HG02610 (cell line): Measurements from ENCODE around the gene SPAG17.

Source experiments
- ATAC-seq: cut with Tn5 transposase; IDR thresholded peaks from one replicate; pipeline ENCODE4 v1.9.1; 2021; ENCODE audit warnings: mild to moderate bottlenecking, moderate library complexity; ENCODE audit not compliant: unreplicated experiment

Gene SPAG17

GRCh38 chr1:118122234-118123004 is 62.6 kb downstream of the SPAG17 start:
- no peak for ATAC-seq

GRCh38 chr1:118118873-118119463 is 66.1 kb downstream of the SPAG17 start:
- no peak for ATAC-seq

GRCh38 chr1:118118469-118118868 is 66.6 kb downstream of the SPAG17 start:
- no peak for ATAC-seq

GRCh38 chr1:118117521-118117920 is 67.5 kb downstream of the SPAG17 start:
- ATAC-seq, result no peak

GRCh38 chr1:118116909-118117308 is 68.1 kb downstream of the SPAG17 start:
- ATAC-seq, result no peak

- no peak for ATAC-seq
Measured at GRCh38 chr1:118116401-118116800, 68.6 kb downstream of the SPAG17 start.

- ATAC-seq, result no peak
Measured at GRCh38 chr1:118115567-118116295, 69.3 kb downstream of the SPAG17 start.

- no peak for ATAC-seq
Measured at GRCh38 chr1:118113261-118113660, 71.8 kb downstream of the SPAG17 start.

- no peak for ATAC-seq
Measured at GRCh38 chr1:118110580-118110979, 74.4 kb downstream of the SPAG17 start.

GRCh38 chr1:118104951-118105350 is 80.1 kb downstream of the SPAG17 start:
- ATAC-seq, result no peak

- ATAC-seq, result no peak
Measured at GRCh38 chr1:118102445-118102844, 82.6 kb downstream of the SPAG17 start.

- ATAC-seq, result no peak
Measured at GRCh38 chr1:118101999-118102398, 83.0 kb downstream of the SPAG17 start.

GRCh38 chr1:118101515-118101844 is 83.5 kb downstream of the SPAG17 start:
- ATAC-seq, result no peak

- ATAC-seq, result no peak
Measured at GRCh38 chr1:118100686-118101514, 84.1 kb downstream of the SPAG17 start.

GRCh38 chr1:118099686-118100085 is 85.3 kb downstream of the SPAG17 start:
- no peak for ATAC-seq

GRCh38 chr1:118097622-118098348 is 87.2 kb downstream of the SPAG17 start:
- ATAC-seq, result no peak

GRCh38 chr1:118093017-118093416 is 92.0 kb downstream of the SPAG17 start:
- ATAC-seq, result no peak

GRCh38 chr1:118090130-118090529 is 94.9 kb downstream of the SPAG17 start:
- ATAC-seq, result no peak

- no peak for ATAC-seq
Measured at GRCh38 chr1:118085365-118085764, 99.7 kb downstream of the SPAG17 start.

- ATAC-seq, result no peak
Measured at GRCh38 chr1:118084400-118084799, 100.6 kb downstream of the SPAG17 start.

- ATAC-seq, result no peak
Measured at GRCh38 chr1:118082984-118083383, 102.0 kb downstream of the SPAG17 start.
